Naive thymus-derived CD4-positive, alpha-beta T cell (primary cell): ENCODE data around the gene PPFIA1. TPM values are rescaled to one million over a fixed set of nuclear protein-coding genes. Genes with fewer than 3 reads are reported as not detected.

Source experiments
- ATAC-seq: fragments of 150-1000 bp; cut with Tn5 transposase; 2 replicates; pipeline ENCODE4 v1.10.0; 2021; ENCODE audit warnings: mild to moderate bottlenecking, moderate library complexity
- CTCF ChIA-PET: fragments of 350-600 bp; sonication (Branson Sonifier 250); formaldehyde crosslinking; loops from one replicate; lab custom pipeline; 2021; ENCODE audit warnings: antibody characterized with exemption; lab: Charles Lee
- POLR2A ChIA-PET: fragments of 350-600 bp; sonication (Branson Sonifier 250); formaldehyde crosslinking; loops from one replicate; lab custom pipeline; 2021; ENCODE audit warnings: antibody characterized with exemption, inconsistent platforms; lab: Charles Lee
- DNase-seq, 9 donors: peaks; one replicate each; pipeline versions ENCODE4 v3.0.0 to v3.0.0-alpha.2; 2020 to 2022; ENCODE audit warnings: mixed read lengths in 1 of 9
- H3K27ac ChIP-seq: one replicate; pipeline ENCODE4 v1.7.0; 2013; ENCODE audit warnings: mild to moderate bottlenecking, low read depth, low read length, moderate library complexity
- H3K27me3 ChIP-seq, 2 donors: one replicate each; pipeline ENCODE4 v1.7.0; 2013; ENCODE audit warnings: low read length in 2 of 2, mild to moderate bottlenecking in 2 of 2, moderate library complexity in 2 of 2; ENCODE audit not compliant: control insufficient read depth in 2 of 2, insufficient read depth in 2 of 2
- H3K36me3 ChIP-seq, 3 experiments: 1 replicate in 2 of 3; 2 replicates in 1 of 3; pipeline ENCODE4 v1.7.0; 2013; ENCODE audit warnings: low read length in 3 of 3, mild to moderate bottlenecking in 3 of 3, moderate library complexity in 1 of 3; ENCODE audit not compliant: insufficient read depth in 3 of 3, control insufficient read depth in 2 of 3
- H3K4me1 ChIP-seq, 2 donors: one replicate each; pipeline ENCODE4 v1.7.0; 2013; ENCODE audit warnings: low read length in 2 of 2, mild to moderate bottlenecking in 2 of 2, moderate library complexity in 1 of 2; ENCODE audit not compliant: control insufficient read depth in 2 of 2, insufficient read depth in 2 of 2
- H3K4me3 ChIP-seq: 2 replicates; pipeline ENCODE4 v1.7.0; 2013; ENCODE audit warnings: mild to moderate bottlenecking, low read length
- H3K9me3 ChIP-seq, 3 experiments: 1 replicate in 2 of 3; 2 replicates in 1 of 3; pipeline ENCODE4 v1.7.0; 2013; ENCODE audit warnings: low read length in 3 of 3; ENCODE audit not compliant: control insufficient read depth in 2 of 3
- H3K27ac Mint-ChIP-seq, 9 donors: one replicate each; pipeline ENCODE4 v1.8.0; 2020 to 2022; ENCODE audit warnings: mixed read lengths in 9 of 9, mild to moderate bottlenecking in 8 of 9, moderate library complexity in 5 of 9, inconsistent platforms in 2 of 9
- H3K27me3 Mint-ChIP-seq, 5 donors: one replicate each; pipeline ENCODE4 v1.8.0; 2021 to 2022; ENCODE audit warnings: mixed read lengths in 5 of 5, mild to moderate bottlenecking in 1 of 5
- H3K36me3 Mint-ChIP-seq, 5 donors: one replicate each; pipeline ENCODE4 v1.8.0; 2020 to 2022; ENCODE audit warnings: mixed read lengths in 5 of 5, mild to moderate bottlenecking in 3 of 5, inconsistent platforms in 1 of 5
- H3K4me1 Mint-ChIP-seq, 7 donors: one replicate each; pipeline ENCODE4 v1.8.0; 2020 to 2022; ENCODE audit warnings: mixed read lengths in 7 of 7, mild to moderate bottlenecking in 3 of 7, inconsistent platforms in 1 of 7
- H3K4me3 Mint-ChIP-seq, 10 donors: one replicate each; pipeline ENCODE4 v1.8.0; 2020 to 2022; ENCODE audit warnings: mild to moderate bottlenecking in 10 of 10, mixed read lengths in 10 of 10, moderate library complexity in 6 of 10, inconsistent platforms in 2 of 10
- H3K9me3 Mint-ChIP-seq, 11 donors: one replicate each; pipeline ENCODE4 v1.8.0; 2020 to 2022; ENCODE audit warnings: mixed read lengths in 11 of 11, mild to moderate bottlenecking in 4 of 11, inconsistent platforms in 1 of 11, moderate library complexity in 1 of 11
- intact Hi-C, 2 donors: fragments of 100-400 bp; cut with micrococcal nuclease; formaldehyde crosslinking; loops; one replicate each; pipeline ENCODE4 v1.15.1; 2023
- polyA plus RNA-seq, 2 donors: library from polyadenylated mRNA; unstranded; fragments of 300-500 nt; fragmentation: Illumina TruSeq; gene quantifications; one replicate each; pipeline ENCODE4 v1.2.3, GENCODE V29; 2021
- total RNA-seq, 6 experiments: library from RNA in 5 of 6; stranded (reverse) in 5 of 6; gene quantifications; 1 replicate in 5 of 6; 2 replicates in 1 of 6; pipeline ENCODE4 v1.2.3 and lab custom pipeline; 2021 to 2026

Gene PPFIA1
- total and polyA plus RNA-seq, 7 experiments from 2014 or later, result 14.3 to 71.0 (median 46.0) TPM

DNA sequence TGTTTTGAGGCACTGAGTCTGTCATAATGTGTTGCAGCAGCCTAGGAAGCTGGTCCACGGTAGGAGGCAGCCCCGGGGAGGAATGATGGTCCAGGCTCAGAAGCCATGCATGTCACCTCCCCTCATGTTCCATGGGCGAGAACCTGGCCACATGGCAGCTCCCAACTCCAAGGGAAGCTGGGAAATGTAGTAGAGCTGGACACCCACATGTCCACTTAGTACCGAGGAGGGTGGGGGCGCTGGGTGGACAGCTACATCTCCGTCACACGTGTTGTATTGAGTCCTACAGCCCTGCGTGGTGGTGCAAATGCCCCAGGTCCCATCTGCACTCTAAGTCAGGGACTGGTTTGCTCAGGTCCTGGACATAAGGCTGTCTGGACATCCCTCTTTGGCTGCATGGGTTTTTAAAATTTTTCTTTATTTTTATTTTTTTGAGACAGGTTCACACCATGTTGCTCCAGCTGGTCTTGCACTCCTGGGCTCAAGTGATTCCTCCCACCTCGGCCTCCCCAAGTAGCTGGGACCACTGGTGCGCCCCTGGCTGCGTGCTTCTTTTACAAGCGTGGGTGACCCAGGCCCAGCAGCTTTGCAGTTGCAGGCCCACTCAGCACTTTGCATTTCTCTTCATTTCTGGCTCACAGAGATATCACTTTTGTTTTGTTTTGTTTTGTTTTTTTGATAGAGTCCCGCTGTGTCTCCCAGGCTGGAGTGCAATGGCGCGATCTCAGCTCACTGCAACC is 123.9 kb downstream of the PPFIA1 start:
- H3K27me3 ChIP-seq, result no peaks in the 10 kb centered on the region
- H3K27ac ChIP-seq, result no peak overlapping the region
- POLR2A ChIA-PET, result no interaction called here
- peaks cover 9% of the 10 kb centered on the region in 2 donors for H3K4me1 ChIP-seq
- H3K4me3 ChIP-seq, result no peak overlapping the region
- intact Hi-C loops, result loop anchor here in 1 of 2 donors (10.0 kb wide), 1 partner anchor 120 kb away; the partner anchor contains the start of gene PPFIA1
- Mint-ChIP-seq H3K9me3 (peaks cover 0 to 3% (median 0%) of the 10 kb centered on the region in 11 donors), H3K4me3 (no peak overlapping the region), H3K4me1 (peaks cover 10 to 16% (median 12%) of the 10 kb centered on the region in 7 donors), H3K27ac (no peak overlapping the region), H3K36me3 (peaks cover 0 to 3% (median 0%) of the 10 kb centered on the region in 5 donors), H3K27me3 (peaks cover 23 to 58% (median 36%) of the 10 kb centered on the region in 5 donors)
- DNase-seq (no peak), ATAC-seq (no peak)
- H3K36me3 ChIP-seq, result no peaks in the 10 kb centered on the region
- CTCF ChIA-PET, result no interaction called here
- H3K9me3 ChIP-seq, result no peaks in the 10 kb centered on the region

GRCh38 chr11:70397336-70397982 is 127.0 kb downstream of the PPFIA1 start:
- no peak for ATAC-seq
- Histone ChIP-seq H3K4me3 (peak overlapping the region; percentile 36), H3K4me1 (peaks cover 9% of the 10 kb centered on the region in 2 donors), H3K36me3 (no peaks in the 10 kb centered on the region), H3K27ac (no peak overlapping the region), H3K27me3 (no peaks in the 10 kb centered on the region), H3K9me3 (no peaks in the 10 kb centered on the region)
- peak in 2 of 9 donors; percentile 3 to 27 for DNase-seq
- intact Hi-C loops, result loop anchor here in 1 of 2 donors (10.0 kb wide), 1 partner anchor 123 kb away; the partner anchor contains the start of gene PPFIA1
- Mint-ChIP-seq H3K9me3 (peaks cover 0 to 2% (median 0%) of the 10 kb centered on the region in 11 donors), H3K4me1 (peaks cover 11 to 22% (median 12%) of the 10 kb centered on the region in 7 donors), H3K36me3 (peaks cover 0 to 3% (median 0%) of the 10 kb centered on the region in 5 donors), H3K27me3 (peaks cover 18 to 74% (median 31%) of the 10 kb centered on the region in 5 donors), H3K27ac (peak overlapping the region in 7 of 9 donors; percentile 24 to 90 (median 65)), H3K4me3 (peak overlapping the region; percentile 76 to 97 (median 92))
- ChIA-PET CTCF (no interaction called here), POLR2A (no interaction called here)

DNA sequence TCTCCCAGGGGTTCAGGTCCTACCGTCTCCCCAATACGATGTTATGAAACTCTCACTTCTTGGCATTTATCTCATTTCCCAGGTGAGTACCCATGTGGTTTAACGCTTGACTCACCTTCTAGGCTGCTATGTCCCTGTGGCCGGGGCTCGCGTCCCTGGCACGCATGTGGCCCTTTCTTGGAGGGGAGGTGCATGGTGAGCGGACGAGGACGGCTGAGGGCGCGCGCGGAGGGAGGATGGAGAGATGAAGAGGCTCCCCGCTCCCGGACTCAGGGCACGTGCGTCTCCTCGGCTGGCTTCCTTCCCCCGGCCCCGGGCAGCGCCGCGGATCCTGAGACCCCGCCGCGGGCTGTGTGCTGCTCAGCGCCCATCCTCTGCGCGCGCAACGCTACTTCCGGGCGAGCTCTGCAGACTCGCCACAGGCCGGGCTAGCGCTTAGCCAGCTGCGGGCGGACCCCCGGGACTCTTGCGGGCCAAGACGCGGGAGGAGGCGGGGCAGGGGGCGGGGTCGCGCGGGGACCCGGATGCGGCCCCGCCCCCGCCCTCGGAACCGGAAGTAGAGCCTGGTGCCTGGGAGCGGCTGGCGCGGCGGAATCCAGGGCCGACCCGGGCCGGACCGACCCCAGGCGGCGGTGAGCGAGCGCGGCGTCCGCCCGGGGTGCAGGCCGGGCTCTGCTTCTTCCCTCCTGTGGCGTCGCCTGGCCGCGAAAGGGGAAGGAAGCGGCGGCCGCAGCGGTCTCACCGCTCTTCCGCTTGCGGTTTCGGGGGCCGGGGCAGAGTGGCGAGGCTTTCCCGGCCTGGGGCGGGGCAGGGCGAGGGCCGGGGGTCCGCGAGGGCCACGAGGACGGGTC is 127.7 kb downstream of the PPFIA1 start, which contains the start of gene CTTN:
Gene CTTN, plus strand, starts transcription at position 547 of the 851 bp plus-strand sequence. CDS start 8,769 bp downstream, outside the sequence.
- peak within 1 kb of the TSS in 7 of 9 donors; percentile 24 to 90 (median 65) for H3K27ac Mint-ChIP-seq
- ChIA-PET CTCF (no interaction called here), POLR2A (no interaction called here)
- peaks cover 18 to 79% (median 31%) of the 10 kb centered on the region in 5 donors for H3K27me3 Mint-ChIP-seq
- Histone ChIP-seq H3K36me3 (no peaks in the 10 kb centered on the region), H3K4me1 (peaks cover 9% of the 10 kb centered on the region in 2 donors), H3K9me3 (no peaks in the 10 kb centered on the region), H3K27ac (peak within 1 kb of the TSS; percentile 54), H3K27me3 (no peaks in the 10 kb centered on the region), H3K4me3 (peak within 1 kb of the TSS; percentile 36)
- peaks cover 0 to 3% (median 0%) of the 10 kb centered on the region in 5 donors for H3K36me3 Mint-ChIP-seq
- H3K4me3 Mint-ChIP-seq, result peak within 1 kb of the TSS; percentile 76 to 97 (median 92)
- DNase-seq (peak; percentile 26 to 78 (median 47)), ATAC-seq (peak; percentile 77)
- intact Hi-C loops, result loop anchor here in 1 of 2 donors (10.0 kb wide), 1 partner anchor 123 kb away; the partner anchor contains the start of gene PPFIA1
- H3K4me1 Mint-ChIP-seq, result peaks cover 11 to 25% (median 12%) of the 10 kb centered on the region in 7 donors
- H3K9me3 Mint-ChIP-seq, result peaks cover 0 to 2% (median 0%) of the 10 kb centered on the region in 11 donors

DNA sequence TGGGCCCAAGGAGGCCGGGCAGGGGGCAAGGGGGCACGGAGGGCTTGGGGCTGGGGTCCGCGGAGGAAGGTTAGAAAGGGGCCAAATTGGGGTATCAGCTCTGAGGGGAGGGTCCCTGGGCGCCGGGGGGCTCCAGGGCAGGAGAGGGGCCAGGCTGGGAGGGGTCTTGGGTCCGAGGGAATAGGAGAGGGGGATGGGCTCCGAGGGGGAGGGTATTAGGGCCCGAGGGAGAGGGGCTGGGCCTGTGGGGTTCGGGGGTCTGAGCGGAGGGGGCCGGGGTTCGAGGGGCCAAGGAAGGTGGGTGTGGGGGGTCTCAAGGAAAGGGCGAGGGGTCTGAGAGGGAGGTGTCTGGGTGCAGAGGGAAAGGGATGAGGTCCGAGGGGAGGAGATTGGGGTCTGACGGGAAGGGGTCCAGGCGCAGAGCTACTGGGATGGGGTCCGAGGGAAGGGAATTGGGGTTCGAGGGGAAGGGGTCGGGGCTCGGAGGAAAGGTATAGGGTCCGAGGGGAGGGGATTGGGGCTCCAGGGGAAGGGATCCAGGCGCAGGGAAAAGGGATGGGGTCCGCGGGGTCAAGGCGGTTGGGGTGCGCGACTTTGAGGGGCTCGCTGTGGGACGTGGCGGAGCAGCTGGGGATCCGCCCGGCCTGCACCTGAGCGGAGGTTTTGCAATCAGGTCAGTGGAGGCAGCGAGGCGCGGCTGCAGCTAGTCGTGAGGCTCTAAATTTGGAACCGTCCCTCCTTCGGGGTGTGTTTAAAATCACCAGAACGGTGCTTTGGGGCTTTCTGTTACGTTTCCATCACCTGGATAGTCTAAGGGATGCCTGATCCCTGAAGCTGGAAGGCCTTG is 128.6 kb downstream of the PPFIA1 start:
- Histone ChIP-seq H3K27me3 (no peaks in the 10 kb centered on the region), H3K4me1 (peaks cover 9% of the 10 kb centered on the region in 2 donors), H3K36me3 (no peaks in the 10 kb centered on the region), H3K4me3 (peak overlapping the region; percentile 36), H3K9me3 (no peaks in the 10 kb centered on the region), H3K27ac (peak overlapping the region; percentile 54)
- peaks cover 0 to 2% (median 0%) of the 10 kb centered on the region in 11 donors for H3K9me3 Mint-ChIP-seq
- POLR2A ChIA-PET, result no interaction called here
- H3K36me3 Mint-ChIP-seq, result peaks cover 0 to 3% (median 0%) of the 10 kb centered on the region in 5 donors
- peaks cover 11 to 25% (median 12%) of the 10 kb centered on the region in 7 donors for H3K4me1 Mint-ChIP-seq
- ATAC-seq (no peak), DNase-seq (no peak)
- H3K4me3 Mint-ChIP-seq, result peak overlapping the region; percentile 53 to 96 (median 68)
- peak overlapping the region in 1 of 9 donors; percentile 46 for H3K27ac Mint-ChIP-seq
- peaks cover 10 to 79% (median 24%) of the 10 kb centered on the region in 5 donors for H3K27me3 Mint-ChIP-seq
- CTCF ChIA-PET, result no interaction called here
- intact Hi-C loops, result loop anchor here in 1 of 2 donors (10.0 kb wide), 1 partner anchor 124 kb away; the partner anchor contains the start of gene PPFIA1

DNA sequence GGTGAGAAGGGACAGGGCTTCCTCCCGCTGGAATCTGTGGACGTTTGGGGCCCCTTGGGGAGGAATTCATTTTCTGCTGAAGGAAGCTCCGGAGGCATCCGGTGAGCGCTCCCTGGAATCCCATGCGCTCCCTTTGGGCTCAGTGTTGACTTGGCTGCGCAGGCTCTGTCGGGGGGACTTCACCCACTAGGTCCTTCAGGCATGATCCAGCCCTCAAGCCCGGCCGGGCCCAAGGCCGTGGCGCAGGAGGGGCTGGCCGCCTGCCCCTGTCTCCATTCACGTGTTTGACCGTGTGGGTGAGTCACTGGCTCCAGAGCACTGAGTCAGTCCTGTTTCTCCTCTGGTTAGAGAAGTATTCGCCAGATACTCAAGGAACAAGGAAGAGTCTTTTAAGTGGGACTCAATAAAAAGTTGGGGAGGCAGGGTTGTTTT is 129.2 kb downstream of the PPFIA1 start:
- intact Hi-C loops, result loop anchor here in 1 of 2 donors (10.0 kb wide), 1 partner anchor 125 kb away; the partner anchor contains the start of gene PPFIA1
- H3K4me3 Mint-ChIP-seq, result peak overlapping the region; percentile 14 to 96 (median 64)
- H3K36me3 Mint-ChIP-seq, result peaks cover 0 to 3% (median 0%) of the 10 kb centered on the region in 5 donors
- no peak for DNase-seq
- Histone ChIP-seq H3K36me3 (no peaks in the 10 kb centered on the region), H3K27ac (no peak overlapping the region), H3K9me3 (no peaks in the 10 kb centered on the region), H3K4me3 (no peak overlapping the region), H3K4me1 (peaks cover 9% of the 10 kb centered on the region in 2 donors), H3K27me3 (no peaks in the 10 kb centered on the region)
- peaks cover 11 to 25% (median 12%) of the 10 kb centered on the region in 7 donors for H3K4me1 Mint-ChIP-seq
- peaks cover 10 to 78% (median 22%) of the 10 kb centered on the region in 5 donors for H3K27me3 Mint-ChIP-seq
- ATAC-seq, result peak; percentile 63
- ChIA-PET POLR2A (interaction anchor here (0.5 kb wide), 1 partner anchor 412 kb away, joined by 3 read pairs; no protein-coding TSS in a partner anchor), CTCF (no interaction called here)
- peak overlapping the region in 1 of 9 donors; percentile 20 for H3K27ac Mint-ChIP-seq
- peaks cover 0 to 2% (median 0%) of the 10 kb centered on the region in 11 donors for H3K9me3 Mint-ChIP-seq
